Activated CD4-positive, CD25-positive, alpha-beta regulatory T cell treated with anti-CD3 and anti-CD28 coated beads, Interleukin-2, amount 50 U/mL, for 24 hours (primary cell): Measurements from ENCODE around the gene CADM2.

Experiments
- ATAC-seq, 2 donors: fragments of 150-1000 bp; cut with Tn5 transposase; one replicate each; pipeline ENCODE4 v1.10.0; 2021; ENCODE audit warnings: mild to moderate bottlenecking in 1 of 2, moderate library complexity in 1 of 2

The CADM2 gene

GRCh38 chr3:85576697-85577200 lies 618.0 kb downstream of the CADM2 start:
- no peak for ATAC-seq

DNA sequence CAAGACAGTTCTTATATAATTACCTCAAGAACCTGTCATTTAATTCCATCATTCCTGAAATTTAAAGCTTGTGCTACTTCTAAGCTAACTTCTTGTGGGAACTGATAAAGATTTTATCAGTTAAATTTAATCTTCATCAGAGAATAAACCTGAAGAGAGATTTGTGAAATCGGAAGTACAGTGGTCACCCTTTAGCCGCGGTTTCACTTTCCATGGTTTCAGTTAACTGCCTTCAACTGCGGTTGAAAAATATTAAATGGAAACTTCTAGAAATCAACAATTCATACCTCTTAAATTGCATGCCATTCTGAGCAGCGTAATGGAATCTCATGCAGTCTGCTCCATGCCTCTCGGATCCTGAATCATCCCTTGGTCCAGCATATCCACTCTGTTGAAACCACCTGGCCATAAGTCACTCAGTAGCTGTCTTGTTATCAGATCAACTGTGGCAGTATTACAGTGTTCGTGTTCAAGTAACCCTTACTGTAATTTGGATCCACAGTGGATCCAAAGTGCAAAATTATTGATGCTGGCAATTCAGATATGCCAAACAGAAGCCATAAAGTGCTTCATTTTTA lies 626.1 kb downstream of the CADM2 start:
- ATAC-seq: no peak

DNA sequence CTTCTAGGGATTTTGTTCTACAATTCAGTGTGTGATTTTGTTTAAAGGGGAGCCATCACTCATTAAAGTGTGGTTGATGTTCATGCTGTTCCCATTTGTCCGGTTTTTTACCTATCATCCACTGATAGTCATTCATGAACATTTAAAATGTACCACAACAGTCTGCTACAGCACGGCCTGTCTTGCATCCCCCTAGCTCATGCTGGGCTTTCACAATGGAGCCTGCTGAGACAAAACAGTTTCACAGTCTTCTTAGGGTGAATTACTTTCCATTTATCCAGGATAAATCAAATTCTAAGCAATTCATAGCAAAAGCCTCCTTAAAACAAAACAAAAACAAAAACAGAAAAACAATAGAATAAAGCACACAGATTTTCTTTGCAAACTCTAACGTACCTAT lies 627.2 kb downstream of the CADM2 start:
- no peak for ATAC-seq

DNA sequence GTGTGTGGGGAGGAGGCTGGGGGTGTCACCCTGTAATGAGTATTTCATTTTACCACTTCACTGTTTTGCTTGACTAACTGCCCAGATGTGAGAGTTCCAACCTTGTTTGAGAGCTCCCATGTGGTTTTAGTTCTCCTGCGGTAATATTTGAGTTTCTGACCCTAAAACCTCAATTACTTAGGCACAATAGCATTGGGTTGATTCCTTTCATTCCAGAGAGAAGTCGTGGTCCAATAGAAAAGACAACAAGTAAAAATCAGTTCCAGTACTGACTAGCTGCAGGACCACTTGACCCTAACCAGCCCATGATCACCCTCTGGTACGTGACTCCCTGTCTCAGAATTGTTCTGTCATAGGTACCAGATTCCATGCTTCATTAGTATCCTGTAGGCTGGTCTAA lies 630.4 kb downstream of the CADM2 start:
- no peak for ATAC-seq

DNA sequence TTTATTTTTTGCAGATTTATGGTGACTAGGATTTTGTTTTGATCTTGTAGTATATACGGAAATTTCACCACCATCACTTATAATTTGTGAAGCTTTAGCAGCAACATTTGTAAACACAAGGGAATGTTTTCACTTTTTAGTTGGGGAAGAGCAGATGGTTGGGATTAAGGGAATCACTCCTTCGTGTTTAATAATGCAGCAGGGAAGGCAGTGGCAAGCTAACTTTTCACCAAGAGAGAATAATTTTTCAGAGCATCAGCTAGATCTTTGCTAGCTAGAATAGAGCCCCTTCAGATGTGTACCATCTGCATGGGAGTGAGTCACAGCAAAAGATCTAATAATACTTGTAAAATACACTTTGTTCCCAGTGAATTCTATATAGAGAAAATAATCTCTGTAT lies 632.7 kb downstream of the CADM2 start:
- ATAC-seq: no peak

- no peak for ATAC-seq
Measured at GRCh38 chr3:85592256-85592655, 633.5 kb downstream of the CADM2 start.

DNA sequence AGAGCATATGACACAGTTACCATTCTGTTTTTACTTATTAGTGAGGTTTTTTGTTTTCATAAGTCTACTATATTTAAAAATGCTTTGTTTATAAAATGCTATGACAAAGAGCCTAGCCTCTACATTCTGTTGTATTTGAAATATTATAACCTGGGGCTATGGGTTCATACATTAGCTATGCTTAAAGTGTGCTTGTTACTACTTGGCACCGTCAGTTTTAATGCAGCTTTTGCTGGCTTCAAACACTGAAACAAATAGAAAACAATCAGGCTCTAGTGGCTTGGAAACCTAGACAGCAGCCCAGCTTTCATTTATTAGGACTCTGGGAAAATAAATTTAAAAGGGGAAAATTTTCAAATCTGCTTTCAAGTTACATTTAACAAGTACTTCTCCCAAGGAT lies 635.9 kb downstream of the CADM2 start:
- ATAC-seq: no peak

DNA sequence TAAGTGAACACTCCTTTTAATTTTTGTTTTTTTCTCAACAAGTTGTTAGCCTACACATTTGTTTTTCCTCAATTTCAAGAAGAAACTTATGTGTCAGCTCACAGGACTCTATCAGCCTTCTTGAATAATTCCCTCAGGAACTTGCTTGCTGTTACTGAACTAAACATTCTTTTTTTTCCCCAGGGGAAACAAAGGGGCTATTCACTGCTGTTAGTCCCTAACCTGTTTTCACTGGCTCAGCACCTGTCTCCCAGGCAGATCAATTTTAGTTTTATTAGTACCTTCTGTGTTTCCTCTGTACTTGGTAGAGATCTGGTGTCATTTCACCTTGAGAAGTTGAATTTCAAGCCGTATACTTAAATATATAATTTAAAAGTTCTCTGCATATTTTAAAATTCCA lies 644.6 kb downstream of the CADM2 start:
- no peak for ATAC-seq

DNA sequence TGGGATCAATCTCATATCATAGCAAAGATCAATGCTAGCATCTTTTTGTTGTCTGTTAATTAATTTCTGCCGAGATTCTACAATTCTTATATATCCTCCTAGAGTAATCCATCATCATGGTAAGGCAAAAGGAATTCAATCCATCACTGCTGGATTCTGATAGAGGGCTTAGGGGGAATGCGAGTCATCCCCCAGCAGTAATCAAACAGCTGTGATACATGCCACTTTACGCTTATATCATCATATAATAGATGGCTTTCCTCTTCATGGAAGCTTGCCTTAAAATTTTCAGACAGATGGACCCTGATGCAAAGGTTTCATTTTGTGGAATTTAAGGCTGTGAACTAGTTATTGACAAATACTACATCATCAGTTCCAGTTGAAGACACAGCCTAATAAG lies 645.9 kb downstream of the CADM2 start:
- no peak for ATAC-seq

DNA sequence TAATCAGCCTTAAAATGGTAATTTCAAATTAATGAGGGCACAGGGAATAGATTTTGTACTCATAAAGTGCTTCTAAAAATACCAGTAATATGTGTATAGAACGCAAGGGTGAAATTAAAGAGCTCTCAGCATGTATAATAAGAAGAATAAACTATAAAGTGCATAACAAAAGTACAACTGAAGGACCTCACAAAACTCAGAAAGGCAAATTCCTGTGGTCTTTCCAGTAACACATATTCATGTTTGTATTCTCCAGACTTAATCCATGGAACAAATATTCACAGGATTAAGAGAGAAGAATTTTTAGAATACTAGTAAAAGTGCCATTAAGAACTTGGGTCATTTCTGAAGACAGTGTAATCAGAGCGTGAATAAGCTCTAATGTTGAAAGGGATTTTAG lies 646.3 kb downstream of the CADM2 start:
- ATAC-seq: no peak

GRCh38 chr3:85626662-85627061 lies 667.9 kb downstream of the CADM2 start:
- no peak for ATAC-seq

DNA sequence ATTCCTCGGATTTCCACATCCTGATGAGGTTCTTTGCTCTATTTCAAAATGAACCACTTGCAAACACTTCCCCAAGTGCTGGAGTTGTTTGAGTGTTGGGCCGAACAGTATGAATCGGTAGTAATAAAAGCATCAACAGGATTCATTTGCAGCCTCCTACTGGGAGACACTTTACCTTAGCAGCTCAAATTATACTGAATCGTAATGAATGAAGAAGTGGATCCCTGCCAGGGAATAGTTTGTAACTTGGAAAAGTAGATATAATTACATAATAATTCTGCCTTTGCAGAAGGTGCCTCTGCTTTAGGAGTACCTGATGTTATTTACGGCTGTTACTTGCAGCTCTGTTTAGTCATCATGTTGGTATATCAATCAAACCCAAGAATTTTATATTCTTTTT lies 669.1 kb downstream of the CADM2 start:
- no peak for ATAC-seq

DNA sequence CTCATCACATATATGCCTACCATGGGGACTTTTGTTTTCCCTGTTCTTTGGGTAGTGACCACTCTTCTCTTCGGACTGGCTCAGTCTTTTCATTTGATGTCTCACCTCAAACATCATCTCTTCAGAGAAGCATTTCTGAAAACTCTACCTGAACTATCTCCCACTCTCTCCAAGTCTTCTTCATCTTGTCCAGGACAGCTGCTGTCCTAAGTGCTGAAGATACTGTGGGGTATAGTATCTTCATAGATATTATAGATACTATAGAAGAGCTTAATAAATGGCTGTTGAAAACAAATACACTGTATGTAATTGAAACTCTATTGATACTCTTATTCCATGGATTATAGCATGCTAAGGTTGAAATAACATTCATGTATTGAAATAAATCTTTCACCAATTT lies 672.3 kb downstream of the CADM2 start:
- no peak for ATAC-seq

DNA sequence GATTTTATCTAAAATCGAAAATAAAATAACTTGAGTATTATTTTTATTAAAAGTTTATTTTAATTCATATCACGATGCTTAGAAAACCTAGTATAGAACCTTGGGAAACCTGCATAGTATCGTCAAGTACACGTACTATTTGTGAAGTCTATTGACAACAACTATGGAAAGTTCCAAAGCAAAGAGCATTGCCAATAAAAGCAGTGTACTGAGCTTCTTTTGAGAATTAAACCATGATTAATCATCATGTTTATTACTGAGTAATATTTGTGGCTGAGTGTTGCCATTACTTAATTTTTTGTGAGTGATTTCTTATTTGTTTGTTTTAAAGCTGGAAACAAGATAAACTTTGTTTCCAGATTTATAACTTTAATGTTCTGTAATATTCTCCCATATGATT lies 674.1 kb downstream of the CADM2 start:
- no peak for ATAC-seq

DNA sequence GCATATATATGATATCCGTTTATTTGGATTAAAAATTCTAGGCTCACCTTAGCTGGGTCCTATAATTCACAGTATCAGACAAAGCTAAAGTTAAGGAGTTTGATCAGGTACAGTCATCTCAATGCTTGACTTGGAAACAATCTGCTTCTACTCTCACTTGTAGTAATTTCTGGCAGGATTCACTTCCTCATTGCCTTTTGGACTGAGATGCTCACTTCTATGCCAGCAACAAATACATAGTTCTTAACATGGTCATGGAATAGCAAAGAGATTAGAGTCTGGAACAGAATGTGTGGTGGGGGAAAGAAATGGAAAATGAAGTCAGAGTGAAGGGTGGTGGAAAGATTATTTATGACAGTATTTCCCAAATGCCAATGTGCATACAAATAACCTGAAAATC lies 693.6 kb downstream of the CADM2 start:
- ATAC-seq: no peak

DNA sequence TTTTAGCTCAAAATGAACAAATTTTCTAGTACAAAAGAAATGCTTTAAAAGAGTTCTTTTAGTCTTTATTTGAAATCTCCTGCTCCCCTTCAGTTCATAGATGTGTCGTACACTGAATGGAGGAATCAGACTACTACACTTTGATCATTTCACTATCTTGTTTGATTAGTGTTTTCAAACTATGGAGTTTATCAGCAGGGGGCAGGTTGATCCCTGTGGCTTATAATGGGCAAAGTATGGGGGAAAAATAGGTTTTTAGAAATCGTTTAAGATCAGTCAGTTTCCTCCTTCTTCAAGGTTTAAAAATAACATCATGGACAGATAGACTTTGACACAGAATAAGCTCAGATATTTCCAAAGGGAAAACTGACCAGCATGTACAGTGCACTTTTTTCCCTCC lies 701.7 kb downstream of the CADM2 start:
- no peak for ATAC-seq

DNA sequence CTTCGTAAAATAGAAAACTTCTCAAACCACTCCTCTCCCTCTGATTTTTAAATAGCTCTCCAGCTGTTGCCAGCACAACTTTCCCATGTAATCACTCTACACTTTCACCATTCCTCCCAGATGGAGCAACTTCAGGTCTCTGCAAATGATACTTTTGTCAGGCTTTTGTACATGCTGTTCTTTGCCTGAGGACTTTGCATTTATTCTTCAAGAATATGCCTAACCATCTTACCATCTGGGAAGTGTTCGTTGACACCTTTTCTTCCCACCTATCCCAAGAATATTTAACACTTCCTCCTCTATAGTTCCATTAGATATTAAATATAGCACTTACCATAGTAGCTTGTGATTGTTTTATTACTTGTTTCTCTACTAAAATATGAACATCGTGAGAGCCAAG lies 703.7 kb downstream of the CADM2 start:
- no peak for ATAC-seq

GRCh38 chr3:85667744-85668143 lies 709.0 kb downstream of the CADM2 start:
- no peak for ATAC-seq

- ATAC-seq: no peak
Measured at GRCh38 chr3:85670634-85671205, 711.9 kb downstream of the CADM2 start.

DNA sequence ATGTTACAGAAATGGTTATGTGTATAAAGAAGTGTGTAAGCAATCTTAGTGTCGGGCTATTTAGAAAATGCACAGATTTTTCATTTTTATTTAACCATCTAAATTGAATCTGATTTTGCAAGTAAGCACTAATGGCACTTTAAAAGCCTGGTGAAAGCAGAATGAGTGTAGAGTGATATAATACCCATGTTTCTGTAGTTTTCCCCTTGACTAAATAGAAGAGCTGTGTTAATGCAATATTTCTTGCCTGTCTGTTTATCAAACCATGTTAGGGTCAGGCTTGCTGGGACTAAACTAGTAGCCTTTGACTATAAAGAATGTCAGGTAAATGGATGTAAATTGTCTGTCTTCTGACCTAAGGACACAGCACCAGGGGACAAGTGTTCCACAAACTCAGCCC lies 714.0 kb downstream of the CADM2 start:
- ATAC-seq: no peak

- no peak for ATAC-seq
Measured at GRCh38 chr3:85678713-85679112, 719.9 kb downstream of the CADM2 start.

DNA sequence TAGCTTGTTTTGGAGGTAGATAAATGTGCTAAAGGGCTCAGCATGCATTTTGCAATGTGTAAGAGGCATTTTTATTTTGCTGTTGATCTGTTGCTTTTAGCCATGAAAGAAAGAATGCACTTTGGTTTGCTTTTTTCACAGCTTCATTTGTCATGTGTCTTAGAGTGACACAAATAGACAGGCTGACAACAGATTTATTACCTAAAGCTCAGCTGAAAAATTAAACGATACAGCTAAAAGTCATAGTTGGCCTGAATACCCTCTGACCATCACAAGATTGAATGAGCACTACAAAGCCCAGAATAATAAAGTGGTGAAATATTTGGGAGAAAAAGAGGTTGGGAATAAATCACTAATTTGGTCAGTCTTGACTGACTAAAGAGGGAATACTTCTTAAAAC lies 723.1 kb downstream of the CADM2 start:
- ATAC-seq: no peak

DNA sequence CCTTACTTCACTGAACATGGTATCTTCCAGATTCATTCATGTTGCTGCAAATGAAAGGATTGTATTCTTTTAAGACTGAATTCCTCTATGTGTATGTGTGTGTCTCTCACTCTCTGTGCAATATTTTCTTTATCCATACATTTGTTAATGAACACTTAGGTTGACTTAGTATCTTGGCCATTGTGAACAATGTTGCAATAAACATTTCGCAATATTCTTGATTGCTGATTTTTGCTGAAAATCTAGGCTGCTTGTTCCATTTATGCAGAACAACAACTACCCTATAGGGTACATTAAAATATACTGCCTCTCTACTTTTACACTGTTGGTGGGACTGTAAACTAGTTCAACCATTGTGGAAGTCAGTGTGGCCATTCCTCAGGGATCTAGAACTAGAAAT lies 732.4 kb downstream of the CADM2 start:
- no peak for ATAC-seq

DNA sequence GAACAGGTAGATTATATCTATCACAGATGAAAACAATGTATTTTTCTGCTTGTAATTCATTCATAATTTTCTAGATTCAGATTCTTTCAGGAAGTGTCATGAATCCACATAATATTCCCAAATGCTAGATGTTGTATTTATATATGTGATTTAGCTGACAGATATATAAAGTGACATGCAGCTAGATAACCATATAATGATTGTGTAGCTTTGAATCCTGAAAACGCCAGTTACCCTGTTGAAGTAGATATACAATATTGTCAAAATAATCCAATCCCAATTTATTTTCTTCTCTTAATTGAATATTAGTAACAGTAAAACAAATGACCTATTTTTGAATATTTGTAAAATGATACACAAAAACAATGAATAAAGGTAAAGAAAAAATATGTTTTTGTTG lies 738.4 kb downstream of the CADM2 start:
- no peak for ATAC-seq

DNA sequence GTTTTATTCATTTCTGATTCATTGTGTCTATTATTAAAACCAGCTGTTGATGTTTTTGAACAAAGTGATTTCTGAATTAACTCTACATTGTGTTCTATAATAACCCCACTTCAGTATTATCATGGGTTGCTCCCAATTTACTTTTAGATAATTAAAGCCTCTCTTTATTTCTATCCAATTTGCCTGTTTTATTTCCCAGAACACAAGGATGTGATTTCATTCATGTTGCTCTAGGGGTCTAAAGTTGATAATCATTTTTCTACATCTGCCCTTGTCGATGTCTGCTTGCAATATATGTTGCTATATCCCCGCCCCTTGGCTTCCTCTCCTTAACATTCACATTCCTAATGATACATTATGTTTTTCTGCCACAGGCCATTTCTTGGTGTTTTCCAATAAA lies 747.3 kb downstream of the CADM2 start:
- ATAC-seq: no peak
